ENCODE measurements around the gene LPCAT1. TPM values are rescaled to one million over a fixed set of nuclear protein-coding genes. Genes with fewer than 3 reads are reported as not detected.
A peak's percentile ranks its signal among the peaks of the same experiment; 100 is the strongest.
"Not testable (repeated sequence)": the region's sequence is repeated elsewhere in the genome, so short reads cannot be mapped to it uniquely, and the experiment has no call there.

Gene LPCAT1, protein sequence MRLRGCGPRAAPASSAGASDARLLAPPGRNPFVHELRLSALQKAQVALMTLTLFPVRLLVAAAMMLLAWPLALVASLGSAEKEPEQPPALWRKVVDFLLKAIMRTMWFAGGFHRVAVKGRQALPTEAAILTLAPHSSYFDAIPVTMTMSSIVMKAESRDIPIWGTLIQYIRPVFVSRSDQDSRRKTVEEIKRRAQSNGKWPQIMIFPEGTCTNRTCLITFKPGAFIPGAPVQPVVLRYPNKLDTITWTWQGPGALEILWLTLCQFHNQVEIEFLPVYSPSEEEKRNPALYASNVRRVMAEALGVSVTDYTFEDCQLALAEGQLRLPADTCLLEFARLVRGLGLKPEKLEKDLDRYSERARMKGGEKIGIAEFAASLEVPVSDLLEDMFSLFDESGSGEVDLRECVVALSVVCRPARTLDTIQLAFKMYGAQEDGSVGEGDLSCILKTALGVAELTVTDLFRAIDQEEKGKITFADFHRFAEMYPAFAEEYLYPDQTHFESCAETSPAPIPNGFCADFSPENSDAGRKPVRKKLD
- total RNA-seq: 80.9 and 176 TPM in 2 replicates

DNA sequence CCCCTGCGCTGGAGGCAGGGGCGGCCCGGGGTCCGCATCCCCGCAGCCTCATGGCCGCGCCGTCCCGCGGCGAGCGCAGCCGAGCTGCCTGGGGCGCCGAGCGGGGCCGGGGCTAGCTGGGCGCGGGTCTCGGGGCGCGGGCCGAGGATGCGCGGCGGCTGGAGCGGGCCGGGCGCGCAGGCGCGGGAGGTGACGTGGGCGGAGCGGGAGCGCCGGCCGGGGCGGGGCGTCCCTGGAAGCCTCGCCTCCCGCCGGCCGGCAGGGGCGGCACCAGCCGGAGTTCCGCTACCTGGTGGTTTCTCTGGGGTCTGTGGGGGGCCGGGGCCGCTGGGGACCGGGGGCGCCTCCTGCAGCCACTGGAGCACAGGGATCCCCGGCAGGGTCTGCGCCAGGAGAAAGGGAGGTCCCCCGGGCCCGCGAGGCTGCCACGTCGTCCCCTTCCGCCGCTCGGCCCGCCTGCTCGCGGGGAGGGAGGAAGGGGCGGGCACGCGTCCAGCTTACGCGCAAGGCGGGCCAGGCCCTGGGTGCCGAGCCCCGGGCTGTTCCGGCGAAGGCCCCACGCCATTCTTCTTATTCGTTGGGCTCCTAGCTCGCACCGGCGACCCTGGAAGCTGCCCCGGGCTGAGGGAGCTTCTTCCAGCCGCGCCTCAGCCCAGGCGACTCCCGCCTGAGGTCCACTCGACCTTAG is at the start of gene LPCAT1:
Gene LPCAT1 (minus strand): TSS at position 168 of the 688 bp plus-strand sequence. CDS start 116 bp downstream, at position 52.
- no peak for DNase-seq (ENCODE audit: low read depth)

DNA sequence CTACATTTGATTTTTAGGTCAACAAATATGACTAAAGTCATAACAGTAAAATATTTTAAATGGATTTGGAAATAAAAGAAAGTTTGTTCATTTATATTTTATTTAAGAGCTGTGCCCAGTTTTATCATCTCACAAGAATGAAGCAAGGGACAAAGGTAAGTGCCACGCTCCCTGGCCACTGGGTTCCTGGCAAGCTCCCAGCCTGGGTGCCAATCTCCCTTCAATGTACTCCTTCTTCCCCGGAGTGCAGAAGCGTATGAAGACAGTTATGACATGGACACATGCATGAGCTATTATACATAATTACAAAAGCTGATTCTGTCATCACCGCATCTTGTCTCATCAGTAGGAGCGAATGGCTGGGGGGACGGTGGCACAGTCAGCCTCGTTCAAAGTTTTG is 48.1 kb upstream of the LPCAT1 start:
- DNase-seq (ENCODE audit: low read depth): not testable (repeated sequence)

DNA sequence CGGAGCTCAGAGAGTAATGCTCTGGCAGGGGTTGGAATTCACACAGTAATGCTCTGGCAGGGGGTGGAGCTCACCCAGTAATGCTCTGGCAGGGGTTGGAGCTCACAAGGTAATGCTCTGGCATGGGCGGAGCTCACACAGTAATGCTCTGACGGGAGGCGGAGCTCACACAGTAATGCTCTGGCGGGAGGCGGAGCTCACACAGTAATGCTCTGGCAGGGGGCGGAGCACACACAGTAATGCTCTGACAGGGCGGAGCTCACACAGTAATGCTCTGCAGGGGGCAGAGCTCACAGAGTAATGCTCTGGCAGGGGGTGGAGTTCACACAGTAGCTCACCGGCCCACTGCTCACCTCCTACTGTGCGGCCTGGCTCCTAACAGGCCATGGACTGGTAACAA is 47.2 kb upstream of the LPCAT1 start:
- no peak for DNase-seq (ENCODE audit: low read depth)

DNA sequence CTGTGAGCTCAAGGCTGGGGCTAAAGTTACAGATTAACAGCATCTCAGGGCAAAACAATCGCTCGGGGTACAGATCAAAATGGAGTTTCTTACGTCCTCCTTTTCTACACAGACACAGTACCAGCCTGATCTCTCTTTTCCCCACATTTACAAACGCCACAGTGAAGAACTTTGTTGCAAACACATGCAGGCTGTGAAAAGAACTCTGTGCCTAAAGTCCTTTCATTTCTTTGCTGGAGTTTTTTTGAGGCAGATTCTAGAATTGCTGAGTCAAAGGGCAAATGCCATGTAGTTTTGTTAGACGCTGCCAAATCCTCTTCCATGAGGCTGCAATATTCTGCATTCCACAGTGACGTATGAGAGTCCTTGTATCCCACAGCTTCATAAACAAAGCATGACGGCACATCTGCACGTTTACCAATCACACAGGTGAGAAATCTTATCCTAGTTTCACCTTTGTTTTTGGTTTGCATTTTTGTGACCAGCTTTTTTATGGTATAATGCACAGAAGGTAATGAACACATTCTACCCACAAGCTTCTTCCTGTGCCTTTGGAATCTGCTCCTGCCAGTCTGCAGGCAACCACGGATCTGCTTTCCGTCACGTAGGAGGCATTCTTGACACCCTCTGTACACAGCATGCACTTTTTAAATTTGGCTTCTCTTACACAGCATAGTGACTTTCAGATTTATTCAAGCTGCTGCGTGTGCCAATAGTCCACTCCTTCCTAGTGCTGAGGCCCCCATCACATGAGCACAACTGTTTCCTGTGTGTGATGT is 44.6 kb upstream of the LPCAT1 start:
- DNase-seq (ENCODE audit: low read depth): peak; percentile 98

DNA sequence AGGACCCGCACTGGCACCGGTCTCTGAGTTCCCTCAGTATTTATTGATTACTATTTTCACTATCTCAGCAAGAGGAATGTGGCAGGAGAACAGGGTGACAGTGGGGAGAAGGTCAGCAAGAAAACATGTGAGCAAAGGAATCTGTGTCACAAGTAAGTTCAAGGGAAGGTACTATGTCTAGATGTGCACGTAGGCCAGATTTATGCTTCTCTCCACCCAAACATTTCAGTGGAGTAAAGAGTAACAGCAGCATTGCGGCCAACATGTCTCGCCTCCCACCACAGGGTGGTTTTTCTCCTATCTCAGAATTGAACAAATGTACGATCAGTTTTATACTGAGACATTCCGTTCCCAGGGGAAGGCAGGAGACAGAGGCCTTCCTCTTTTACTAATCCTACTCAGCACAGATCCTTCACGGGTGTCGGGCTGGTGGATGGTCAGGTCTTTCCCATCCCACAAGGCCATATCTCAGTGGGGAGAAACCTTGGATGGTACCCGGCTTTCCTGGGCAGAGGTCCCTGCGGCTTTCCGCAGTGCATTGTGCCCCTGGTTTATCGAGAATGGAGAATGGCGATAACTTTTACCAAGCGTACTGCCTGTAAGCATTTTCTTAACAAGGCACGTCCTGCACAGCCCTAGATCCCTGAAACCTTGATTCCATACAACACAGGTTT is 43.9 kb upstream of the LPCAT1 start:
- not testable (repeated sequence) for DNase-seq (ENCODE audit: low read depth)

DNA sequence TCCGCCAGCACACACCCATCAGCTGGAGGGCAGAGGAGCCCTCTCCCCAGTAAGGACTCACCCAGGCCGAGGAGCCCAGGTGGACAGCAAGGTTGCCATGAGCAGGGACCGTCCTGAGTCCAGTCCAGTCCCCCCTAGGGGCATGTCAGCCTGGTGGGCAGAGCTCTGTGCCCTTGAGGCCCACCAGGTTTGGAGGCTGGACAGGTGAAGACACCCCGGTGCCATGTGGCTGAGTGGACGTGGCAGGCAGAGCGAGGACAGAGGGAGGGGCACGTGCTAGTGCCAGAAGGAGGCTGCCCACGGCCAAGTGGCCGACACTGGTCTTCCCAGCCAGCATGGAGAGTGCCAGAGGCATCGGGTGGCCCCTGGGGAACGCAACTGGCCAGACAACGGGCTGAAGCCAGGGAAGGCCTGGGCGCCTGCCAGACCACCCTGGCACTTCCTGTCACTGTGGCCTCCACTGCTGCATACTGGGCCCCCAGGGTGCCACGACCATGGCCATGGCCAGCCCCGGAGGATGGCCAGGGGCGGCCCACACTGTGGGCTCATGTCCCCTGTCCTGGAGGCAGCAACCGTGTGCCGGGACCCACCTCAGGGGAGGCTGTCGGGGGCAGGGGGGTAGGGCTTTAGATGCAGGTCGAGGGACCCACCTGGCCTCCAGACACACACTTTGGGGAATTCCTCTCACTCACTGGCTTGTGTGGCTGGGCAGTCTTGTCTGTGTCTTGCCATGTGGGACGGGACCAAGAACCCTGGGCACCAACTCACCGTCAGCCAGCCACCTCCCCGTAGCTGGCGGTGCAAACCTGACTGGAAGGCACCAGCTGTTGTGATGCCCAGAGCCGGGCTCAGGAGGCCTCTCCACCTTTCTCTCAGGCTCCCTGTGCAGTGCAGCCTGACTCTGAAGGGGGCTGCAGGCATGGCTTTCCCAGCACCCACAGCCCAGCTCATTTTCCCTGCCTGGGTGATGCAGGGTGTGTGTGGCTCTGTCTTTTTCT is 42.3 kb upstream of the LPCAT1 start:
- DNase-seq (ENCODE audit: low read depth): no peak

DNA sequence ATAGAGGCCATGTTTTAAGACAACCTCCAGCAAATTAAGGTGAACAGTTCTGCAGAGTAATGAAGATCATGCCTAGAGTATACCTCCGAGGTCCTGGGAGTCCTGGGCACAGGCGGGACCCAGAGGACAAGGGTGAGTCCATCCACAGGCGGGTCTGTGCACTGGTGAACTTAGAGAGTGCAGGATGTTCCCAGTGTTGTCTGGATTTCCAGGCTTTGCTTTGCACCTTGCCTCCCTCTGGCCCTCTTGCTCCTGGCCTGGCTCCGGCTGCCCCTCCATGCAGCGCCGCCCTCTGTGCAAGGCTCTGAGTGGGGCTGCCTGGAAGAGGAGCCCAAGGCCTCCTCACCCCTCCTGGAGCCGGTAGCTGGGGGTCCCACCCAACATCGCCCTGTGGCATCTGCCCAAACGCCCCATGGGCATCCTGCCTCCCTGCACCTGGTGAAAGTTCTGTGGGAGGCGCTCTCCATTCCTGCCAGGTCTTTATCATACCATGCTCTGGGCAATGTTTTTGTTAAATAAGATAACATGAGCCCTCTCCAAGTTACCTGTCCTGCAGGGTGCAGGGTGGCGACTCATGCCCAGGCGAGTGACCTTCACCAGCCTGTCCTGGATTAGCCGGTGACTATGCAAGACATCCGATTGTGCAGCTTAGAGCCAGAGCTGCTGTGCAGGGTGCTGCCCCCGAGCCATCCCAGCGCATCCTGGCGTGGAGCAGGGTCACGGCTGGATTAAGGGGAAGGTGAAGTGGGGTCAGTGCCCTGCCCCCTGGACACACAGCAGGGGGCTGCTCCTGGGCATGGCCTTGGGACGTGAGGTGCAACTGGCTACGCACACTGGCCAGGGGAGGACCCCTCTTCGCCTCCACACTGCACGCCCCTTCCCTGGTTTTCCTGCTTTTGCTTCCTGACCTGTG is 41.3 kb upstream of the LPCAT1 start:
- DNase-seq (ENCODE audit: low read depth): no peak

DNA sequence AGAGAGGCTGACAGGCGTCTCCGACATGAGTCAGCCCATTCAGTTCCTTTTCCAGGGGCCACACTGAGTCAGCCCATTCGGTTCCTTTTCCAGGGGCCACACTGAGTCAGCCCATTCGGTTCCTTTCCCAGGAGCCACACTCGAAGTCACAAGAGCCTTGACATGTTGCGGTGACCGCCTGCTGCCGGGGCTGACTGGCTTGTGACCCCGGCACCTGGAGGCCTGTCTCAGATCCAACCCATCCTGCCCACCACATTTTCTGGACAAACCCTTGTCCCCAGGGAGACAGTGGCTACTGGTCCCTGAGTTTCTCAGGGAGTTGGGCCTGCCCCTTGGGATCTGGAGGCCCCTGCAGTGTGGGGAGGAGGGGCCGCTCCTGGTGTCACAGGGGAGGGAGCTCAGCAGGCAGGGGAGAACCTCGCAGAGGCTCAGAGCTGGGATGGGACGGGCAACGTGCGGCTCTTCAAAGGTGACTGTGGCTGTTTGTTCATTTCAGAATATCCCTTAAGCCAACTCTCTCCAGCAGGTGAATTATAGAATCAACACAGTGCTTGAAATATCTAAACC is 40.5 kb upstream of the LPCAT1 start:
- DNase-seq (ENCODE audit: low read depth): peak; percentile 81

DNA sequence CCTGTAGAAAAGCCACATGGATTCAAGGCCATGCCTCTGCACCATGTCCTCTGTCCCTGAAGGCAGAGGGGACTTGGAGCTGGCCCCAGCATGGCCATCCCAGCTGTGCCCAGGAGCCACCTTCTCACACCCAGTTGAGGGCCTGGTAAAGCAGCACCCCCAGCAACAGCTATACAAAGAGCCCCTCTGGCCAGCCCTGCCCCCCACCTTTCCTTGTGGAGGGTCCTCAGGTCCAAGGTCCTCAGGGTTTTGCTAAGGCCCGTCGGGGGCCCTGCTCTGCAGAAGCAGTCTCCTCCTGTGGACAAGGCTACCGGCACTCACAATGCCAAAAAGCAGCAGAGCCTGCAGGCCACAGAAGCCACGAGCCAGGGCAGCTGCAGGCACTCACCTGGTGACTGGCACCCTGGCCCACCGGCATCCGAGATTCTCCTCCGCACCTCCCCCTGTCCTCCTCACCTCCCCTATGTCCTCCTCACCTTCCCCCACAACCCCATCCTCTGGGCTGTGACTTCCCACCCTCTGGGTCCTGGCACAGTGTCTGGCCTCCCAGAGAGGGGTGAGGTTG is 39.9 kb upstream of the LPCAT1 start:
- DNase-seq (ENCODE audit: low read depth): no peak

DNA sequence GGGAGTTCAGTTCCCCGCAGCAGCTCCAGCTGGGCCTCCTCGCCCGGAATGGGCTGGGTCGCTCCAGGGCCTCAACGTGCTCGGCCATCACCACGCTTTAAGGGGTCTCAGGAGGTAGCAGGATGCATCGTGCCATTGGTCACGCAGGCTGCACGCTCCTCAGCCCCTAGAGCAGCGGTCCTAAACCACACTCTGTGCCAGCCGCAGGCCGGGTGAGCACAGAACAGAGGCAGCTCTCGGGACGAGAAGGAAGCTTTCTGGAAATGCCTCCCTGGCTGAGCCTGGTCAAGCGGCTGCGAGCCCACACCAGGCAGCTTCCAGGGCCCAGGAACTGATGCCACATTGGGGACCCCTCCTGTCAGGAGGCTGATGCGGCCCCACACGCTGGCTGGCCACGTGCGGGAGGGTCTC is 39.3 kb upstream of the LPCAT1 start:
- DNase-seq (ENCODE audit: low read depth): no peak

DNA sequence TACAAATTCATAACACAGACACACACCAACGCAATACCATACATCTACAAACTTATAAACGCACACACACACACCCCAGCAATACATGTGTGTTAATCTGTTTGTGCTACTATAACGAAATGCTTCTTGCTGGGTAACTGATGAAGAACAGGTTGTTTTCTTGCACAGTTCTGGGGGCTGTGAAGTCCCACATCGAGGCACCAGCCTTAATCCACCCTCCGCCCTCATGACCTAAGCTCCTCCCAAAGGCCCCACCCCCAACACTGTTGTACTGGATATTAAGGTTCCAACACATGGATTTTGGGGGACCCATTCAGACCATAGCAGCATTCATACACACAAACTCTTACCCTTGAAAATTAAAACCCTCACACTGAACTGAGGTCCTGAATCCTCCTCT is 38.8 kb upstream of the LPCAT1 start:
- DNase-seq (ENCODE audit: low read depth): no peak

DNA sequence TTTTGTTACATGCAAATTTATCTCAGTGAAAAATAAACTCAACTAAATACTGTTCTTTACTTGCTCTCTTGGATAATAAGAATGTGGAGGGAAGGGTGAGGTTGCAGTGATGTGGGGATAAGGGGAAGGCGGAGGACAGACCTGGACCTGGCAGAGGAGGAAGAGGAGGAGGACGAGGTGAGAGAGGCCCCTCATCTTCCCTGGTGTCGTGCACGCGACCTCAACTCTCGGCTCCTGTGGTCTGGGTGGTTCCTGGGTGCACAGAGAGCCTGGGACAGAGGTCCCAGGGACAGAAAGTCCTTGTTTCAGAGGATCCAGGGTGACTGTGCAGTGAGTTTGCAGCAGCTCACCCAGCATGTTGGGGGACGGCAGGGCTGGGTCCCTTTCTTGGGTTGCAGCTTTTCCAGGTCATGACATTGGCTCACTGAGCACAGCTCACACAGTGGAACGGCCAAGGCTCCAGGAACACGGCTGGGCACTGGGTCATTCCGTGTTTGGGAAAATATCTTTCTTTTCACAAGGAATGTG is 37.7 kb upstream of the LPCAT1 start:
- DNase-seq (ENCODE audit: low read depth): no peak

DNA sequence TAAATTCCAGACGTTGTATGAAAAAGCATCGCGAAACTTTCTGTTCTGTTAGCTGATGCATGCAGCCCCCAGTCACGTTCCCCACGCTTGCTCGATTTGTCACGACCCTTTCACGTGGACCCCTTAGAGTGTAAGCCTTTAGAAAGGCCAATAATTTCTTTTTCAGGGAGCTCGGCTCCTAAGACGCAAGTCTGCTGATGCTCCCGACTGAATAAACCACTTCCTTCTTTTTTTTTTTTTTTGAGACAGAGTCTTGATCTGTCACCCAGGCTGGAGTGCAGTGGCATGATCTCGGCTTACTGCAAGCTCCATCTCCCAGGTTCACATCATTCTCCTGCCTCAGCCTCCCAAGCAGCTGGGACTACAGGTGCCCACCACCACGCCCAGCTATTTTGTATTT is 36.7 kb upstream of the LPCAT1 start:
- not testable (repeated sequence) for DNase-seq (ENCODE audit: low read depth)

DNA sequence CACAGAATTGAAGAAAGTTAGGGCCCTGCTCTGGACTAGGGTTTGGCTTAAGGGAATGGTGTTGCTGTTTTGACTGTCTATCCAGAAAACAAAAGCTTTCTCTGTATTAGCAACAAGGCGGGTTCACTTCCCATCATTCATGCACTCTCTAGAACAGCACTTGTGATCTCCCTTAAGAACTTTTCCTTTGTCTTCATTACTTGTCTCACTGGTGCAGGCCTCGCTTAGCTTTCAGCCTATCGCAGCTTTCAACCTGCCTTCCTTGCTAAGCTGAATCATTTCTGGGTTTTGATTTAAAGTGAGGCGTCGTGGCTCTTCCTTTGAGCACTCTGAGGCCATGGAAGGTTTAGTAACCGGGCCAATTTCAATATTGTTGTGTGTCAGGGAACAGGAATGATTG is 35.2 kb upstream of the LPCAT1 start:
- no peak for DNase-seq (ENCODE audit: low read depth)

DNA sequence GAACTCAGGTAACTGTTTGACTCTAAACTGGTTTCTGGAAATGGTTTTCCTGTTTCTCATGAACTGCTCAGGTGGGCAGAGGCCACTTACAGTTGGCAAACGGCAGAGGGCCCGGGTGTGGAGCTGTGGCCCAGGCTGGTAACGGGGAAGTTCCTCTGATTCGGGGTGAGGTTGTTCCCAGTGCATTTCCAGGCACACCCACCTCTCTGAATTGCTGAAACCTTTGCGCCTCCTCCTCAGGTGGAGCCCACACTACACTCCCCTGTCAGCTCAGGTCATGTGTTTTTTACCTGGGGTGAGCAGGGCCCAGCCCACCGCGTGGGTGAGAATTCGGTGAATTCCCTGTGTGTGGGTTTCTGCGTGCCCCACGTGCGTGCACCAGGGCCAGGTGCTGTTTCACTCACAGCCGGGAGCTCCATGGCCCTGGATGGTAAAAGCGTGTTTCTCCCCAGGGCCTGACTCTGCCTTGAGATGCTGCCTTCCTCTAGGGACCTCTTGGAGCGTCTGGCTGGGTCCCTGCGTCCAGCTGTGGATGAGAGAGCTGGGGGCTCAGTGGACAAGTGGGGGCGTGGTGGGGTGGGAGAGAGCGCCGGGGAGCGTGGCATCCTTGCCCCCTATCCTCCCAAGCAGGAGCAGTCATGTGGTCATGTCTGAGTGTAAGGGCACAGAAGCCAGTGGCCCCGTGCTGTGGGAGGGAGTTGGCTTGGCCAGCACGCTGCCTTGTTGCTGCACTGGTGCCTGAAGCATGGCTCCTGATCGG is 33.5 kb upstream of the LPCAT1 start:
- no peak for DNase-seq (ENCODE audit: low read depth)

DNA sequence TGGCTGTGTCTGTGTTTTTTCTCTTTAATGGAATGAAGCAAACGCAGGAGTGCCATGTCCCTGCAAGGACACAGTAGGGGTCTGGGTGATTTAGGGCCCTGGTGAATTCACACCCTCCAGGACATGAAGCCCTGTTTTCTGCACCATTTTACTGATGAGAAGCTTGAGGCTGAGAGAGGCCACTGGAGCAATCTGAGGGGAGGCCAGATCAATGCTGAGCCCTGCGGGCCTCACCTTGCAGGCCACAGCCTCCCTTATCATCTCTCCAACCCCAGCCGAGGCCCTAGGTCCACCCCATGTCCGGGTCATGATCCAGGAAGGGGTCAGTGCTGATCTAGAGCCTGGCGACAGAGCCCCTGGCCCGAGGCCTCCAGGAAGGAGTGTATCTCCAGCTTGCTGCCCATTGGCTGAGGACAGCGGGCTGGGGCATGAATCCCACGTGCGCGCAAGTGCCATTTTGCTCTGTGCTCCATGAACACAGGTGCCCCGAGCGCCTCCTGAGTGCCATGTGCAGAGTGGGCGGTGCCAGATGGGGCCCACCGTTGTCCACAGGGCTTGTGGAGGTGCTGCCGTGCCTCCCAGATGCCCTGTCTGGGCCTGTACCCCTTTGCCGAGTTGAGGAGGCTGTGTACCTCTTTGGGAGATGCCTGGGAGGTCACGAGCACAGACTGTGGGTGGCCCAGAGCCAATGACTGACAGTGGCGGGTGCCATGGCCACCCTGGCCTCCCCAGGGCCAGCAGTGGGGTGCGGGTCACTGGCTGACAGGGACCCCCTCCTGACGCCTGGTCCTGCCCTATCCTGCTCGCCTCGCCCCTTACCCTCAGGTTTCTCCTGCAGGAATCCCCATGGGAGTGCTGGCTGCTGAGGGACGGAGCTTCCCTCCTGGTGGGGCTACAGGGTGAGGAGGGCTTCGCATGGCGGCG is 32.3 kb upstream of the LPCAT1 start:
- no peak for DNase-seq (ENCODE audit: low read depth)

All from renal cortical epithelial cell (primary cell).